Myocyte (in vitro differentiated cells): Measurements from ENCODE around the gene MAP3K9. TPM values are rescaled to one million over a fixed set of nuclear protein-coding genes. Genes with fewer than 3 reads are reported as not detected.
"Not testable (repeated sequence)": the region's sequence is repeated elsewhere in the genome, so short reads cannot be mapped to it uniquely, and the experiment has no call there.

Experiments used
- DNase-seq: peaks from one replicate; pipeline ENCODE4 v3.0.0-alpha.2; 2012; ENCODE audit warnings: low read depth
- total RNA-seq: library from RNA; depleted of rRNA; stranded (reverse); fragments of >200 nt; gene quantifications from 2 replicates; pipeline ENCODE4 v1.2.3, GENCODE V29; 2014

Gene MAP3K9
- total RNA-seq, 1 donor from 2014 or later, result 0.53 TPM

- DNase-seq, result peak; percentile 8
Measured at GRCh38 chr14:70726651-70727375, 82.5 kb downstream of the MAP3K9 start.

GRCh38 chr14:70724944-70725343 lies 84.4 kb downstream of the MAP3K9 start:
- DNase-seq, result no peak

- DNase-seq, result no peak
Measured at GRCh38 chr14:70724110-70724509, 85.2 kb downstream of the MAP3K9 start.

GRCh38 chr14:70723276-70723675 lies 86.0 kb downstream of the MAP3K9 start:
- no peak for DNase-seq

- DNase-seq, result no peak
Measured at GRCh38 chr14:70722418-70722817, 86.9 kb downstream of the MAP3K9 start.

GRCh38 chr14:70721542-70721941 lies 87.8 kb downstream of the MAP3K9 start:
- DNase-seq, result peak; percentile 42

- DNase-seq, result no peak
Measured at GRCh38 chr14:70718383-70719118, 90.8 kb downstream of the MAP3K9 start.

- no peak for DNase-seq
Measured at GRCh38 chr14:70716958-70717357, 92.4 kb downstream of the MAP3K9 start.

GRCh38 chr14:70716483-70716882 lies 92.8 kb downstream of the MAP3K9 start:
- DNase-seq, result no peak

GRCh38 chr14:70714055-70714550 lies 95.2 kb downstream of the MAP3K9 start:
- DNase-seq, result peak; percentile 85

GRCh38 chr14:70713511-70713916 lies 95.8 kb downstream of the MAP3K9 start:
- no peak for DNase-seq

- DNase-seq, result no peak
Measured at GRCh38 chr14:70713096-70713495, 96.2 kb downstream of the MAP3K9 start.

GRCh38 chr14:70711451-70711850 lies 97.9 kb downstream of the MAP3K9 start:
- DNase-seq, result no peak

GRCh38 chr14:70709726-70710382 lies 99.5 kb downstream of the MAP3K9 start:
- no peak for DNase-seq

GRCh38 chr14:70708717-70709570 lies 100.4 kb downstream of the MAP3K9 start:
- no peak for DNase-seq

GRCh38 chr14:70707138-70708038 lies 101.9 kb downstream of the MAP3K9 start:
- peak; percentile 80 for DNase-seq

- DNase-seq, result peak; percentile 26
Measured at GRCh38 chr14:70706177-70706576, 103.1 kb downstream of the MAP3K9 start.

- no peak for DNase-seq
Measured at GRCh38 chr14:70704960-70705359, 104.4 kb downstream of the MAP3K9 start.

GRCh38 chr14:70703621-70704168 lies 105.6 kb downstream of the MAP3K9 start:
- not testable (repeated sequence) for DNase-seq

- DNase-seq, result no peak
Measured at GRCh38 chr14:70702161-70702560, 107.2 kb downstream of the MAP3K9 start.
